Measurements from ENCODE around the gene AGRN.
A peak's percentile ranks its signal among the peaks of the same experiment; 100 is the strongest.
"Not testable (repeated sequence)": the region's sequence is repeated elsewhere in the genome, so short reads cannot be mapped to it uniquely, and the experiment has no call there.

The AGRN gene

GRCh38 chr1:1003618-1004419 lies 16.1 kb upstream of the AGRN start:
- DNase-seq: no peak

GRCh38 chr1:1004420-1004779 lies 15.5 kb upstream of the AGRN start:
- DNase-seq: no peak

GRCh38 chr1:1004780-1005697 lies 14.9 kb upstream of the AGRN start:
- peak; percentile 71 for DNase-seq

- DNase-seq: no peak
Measured at GRCh38 chr1:1005774-1006304, 14.1 kb upstream of the AGRN start.

GRCh38 chr1:1006305-1007159 lies 13.4 kb upstream of the AGRN start:
- no peak for DNase-seq

GRCh38 chr1:1010131-1010530 lies 9.8 kb upstream of the AGRN start:
- not testable (repeated sequence) for DNase-seq

- DNase-seq: no peak
Measured at GRCh38 chr1:1011396-1011949, 8.4 kb upstream of the AGRN start.

GRCh38 chr1:1012736-1013104 lies 7.2 kb upstream of the AGRN start:
- DNase-seq: not testable (repeated sequence)

GRCh38 chr1:1013105-1013921 lies 6.6 kb upstream of the AGRN start, which contains the start of gene ISG15:
TSS of gene ISG15 (plus strand) at chr1:1013497. CDS start at chr1:1013574, 77 bp downstream.
- DNase-seq: peak; percentile 86

GRCh38 chr1:1013922-1014648 lies 5.8 kb upstream of the AGRN start:
- no peak for DNase-seq

GRCh38 chr1:1014799-1015681 lies 4.9 kb upstream of the AGRN start:
- DNase-seq: no peak

- DNase-seq: not testable (repeated sequence)
Measured at GRCh38 chr1:1017397-1018320, 2.3 kb upstream of the AGRN start.

- not testable (repeated sequence) for DNase-seq
Measured at GRCh38 chr1:1018321-1018685, 1.6 kb upstream of the AGRN start.

GRCh38 chr1:1019122-1019999 lies 559 bp upstream of the AGRN start:
- peak; percentile 92 for DNase-seq

- no peak for DNase-seq
Measured at GRCh38 chr1:1020415-1021009, 592 bp downstream of the AGRN start.

- peak; percentile 62 for DNase-seq
Measured at GRCh38 chr1:1021010-1021919, 1.3 kb downstream of the AGRN start.

Data from eye (tissue), 1 donor.